Cardiac muscle cell (in vitro differentiated cells and primary cell): ENCODE data around the gene CNTN5. TPM values are rescaled to one million over a fixed set of nuclear protein-coding genes. Genes with fewer than 3 reads are reported as not detected.

ENCODE experiments used
- DNase-seq, 2 donors: peaks; one replicate each; pipeline versions ENCODE4 v3.0.0 to v3.0.0-alpha.2; 2010 to 2017; ENCODE audit warnings: low read depth in 1 of 2, low spot score in 1 of 2
- H3K27ac ChIP-seq: fragments of 200-600 bp; sonication (generic); 2 replicates; pipeline ENCODE4 v1.5.1; 2016
- H3K27me3 ChIP-seq: fragments of 200-600 bp; sonication (generic); 2 replicates; pipeline ENCODE4 v1.6.0; 2016; ENCODE audit warnings: control low read depth
- H3K36me3 ChIP-seq: fragments of 200-600 bp; sonication (generic); 2 replicates; pipeline ENCODE4 v1.5.1; 2016; ENCODE audit warnings: control low read depth
- H3K4me1 ChIP-seq: fragments of 200-600 bp; sonication (generic); 2 replicates; pipeline ENCODE4 v1.8.1; 2017; ENCODE audit warnings: low read depth, mild to moderate bottlenecking, mixed run types
- H3K4me3 ChIP-seq: fragments of 200-600 bp; sonication (generic); 2 replicates; pipeline ENCODE4 v1.5.1; 2016; ENCODE audit warnings: mild to moderate bottlenecking
- H3K9me3 ChIP-seq: fragments of 200-600 bp; sonication (generic); 2 replicates; pipeline ENCODE4 v1.5.1; 2017; ENCODE audit warnings: low read depth, mild to moderate bottlenecking, control low read depth
- polyA plus RNA-seq: library from polyadenylated mRNA; unstranded; fragments of >200 nt; fragmentation: Nextera tagmentation; extraction: Ambion mirVana; gene quantifications from 2 replicates; pipeline ENCODE4 v1.2.1, GENCODE V29; 2016
- total RNA-seq: library from RNA; depleted of rRNA; stranded (reverse); fragments of >200 nt; gene quantifications from 2 replicates; pipeline ENCODE4 v1.2.3, GENCODE V29; 2016
- TF ChIP-seq, protein P1 (sequence below): IDR thresholded peaks from 2 replicates; pipeline ENCODE4 v1.5.1; 2012; ENCODE audit warnings: low read depth, mild to moderate bottlenecking, low read length

Gene CNTN5
- total and polyA plus RNA-seq, 2 experiments from 2014 or later, result 30.0 to 41.3 TPM

DNA sequence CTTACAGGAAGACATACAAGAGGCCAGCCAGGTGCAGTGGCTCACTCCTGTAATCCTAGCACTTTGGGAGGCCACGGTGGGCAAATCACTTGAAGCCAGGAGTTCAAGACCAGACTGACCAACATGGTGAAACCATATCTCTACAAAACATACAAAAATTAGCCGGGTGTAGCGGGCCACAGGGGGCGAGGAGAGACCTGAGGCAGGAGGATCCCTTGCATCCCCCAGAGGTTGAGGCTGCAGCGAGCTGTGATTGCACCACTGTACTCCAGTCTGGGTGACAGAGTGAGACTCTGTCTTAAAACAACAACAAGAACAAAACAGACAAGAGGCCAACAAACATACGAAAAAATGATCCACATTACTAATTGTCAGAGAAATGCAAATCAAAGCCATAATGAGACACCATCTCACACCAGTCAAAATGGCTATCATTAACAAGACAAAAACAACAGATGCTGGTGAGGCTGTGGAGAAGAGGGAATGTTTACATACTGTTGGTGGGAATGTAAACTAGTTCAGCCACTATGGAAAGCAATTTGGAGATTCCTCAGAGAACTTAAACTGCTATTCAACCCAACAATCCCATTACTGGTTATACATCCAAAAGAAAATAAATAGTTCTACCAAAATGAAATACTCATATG, 1167.5 kb downstream of the CNTN5 start:
- no peaks in the 10 kb centered on the region for H3K4me1 ChIP-seq
- no peaks in the 10 kb centered on the region for H3K36me3 ChIP-seq
- no peaks in the 10 kb centered on the region for H3K27me3 ChIP-seq
- H3K4me3 ChIP-seq, result no peak overlapping the region
- TF ChIP-seq, protein P1, sequence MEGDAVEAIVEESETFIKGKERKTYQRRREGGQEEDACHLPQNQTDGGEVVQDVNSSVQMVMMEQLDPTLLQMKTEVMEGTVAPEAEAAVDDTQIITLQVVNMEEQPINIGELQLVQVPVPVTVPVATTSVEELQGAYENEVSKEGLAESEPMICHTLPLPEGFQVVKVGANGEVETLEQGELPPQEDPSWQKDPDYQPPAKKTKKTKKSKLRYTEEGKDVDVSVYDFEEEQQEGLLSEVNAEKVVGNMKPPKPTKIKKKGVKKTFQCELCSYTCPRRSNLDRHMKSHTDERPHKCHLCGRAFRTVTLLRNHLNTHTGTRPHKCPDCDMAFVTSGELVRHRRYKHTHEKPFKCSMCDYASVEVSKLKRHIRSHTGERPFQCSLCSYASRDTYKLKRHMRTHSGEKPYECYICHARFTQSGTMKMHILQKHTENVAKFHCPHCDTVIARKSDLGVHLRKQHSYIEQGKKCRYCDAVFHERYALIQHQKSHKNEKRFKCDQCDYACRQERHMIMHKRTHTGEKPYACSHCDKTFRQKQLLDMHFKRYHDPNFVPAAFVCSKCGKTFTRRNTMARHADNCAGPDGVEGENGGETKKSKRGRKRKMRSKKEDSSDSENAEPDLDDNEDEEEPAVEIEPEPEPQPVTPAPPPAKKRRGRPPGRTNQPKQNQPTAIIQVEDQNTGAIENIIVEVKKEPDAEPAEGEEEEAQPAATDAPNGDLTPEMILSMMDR, result no peak
- H3K9me3 ChIP-seq, result no peaks in the 10 kb centered on the region
- H3K27ac ChIP-seq, result no peak overlapping the region
- no peak for DNase-seq

DNA sequence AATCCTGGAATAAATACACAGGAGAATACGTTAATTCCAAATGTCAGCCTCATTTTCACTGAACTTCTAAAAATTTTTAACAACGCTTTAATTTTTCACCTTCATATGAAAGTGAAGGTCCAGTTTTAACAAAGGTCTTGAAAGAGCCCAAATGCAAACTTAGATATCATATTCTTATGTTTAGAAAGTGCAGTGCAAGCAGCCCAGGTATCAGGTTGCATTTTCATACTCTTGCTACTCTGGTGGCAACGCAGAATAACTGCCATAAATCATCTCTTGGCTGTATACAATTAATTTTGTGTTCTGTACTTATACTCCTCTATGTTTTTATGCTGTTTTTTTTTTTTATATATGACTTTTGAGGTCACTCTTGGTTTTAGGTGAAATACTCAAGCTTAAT, 1169.6 kb downstream of the CNTN5 start:
- TF ChIP-seq, protein P1, result no peak
- Histone ChIP-seq H3K27me3 (no peaks in the 10 kb centered on the region), H3K4me1 (no peaks in the 10 kb centered on the region), H3K4me3 (no peak overlapping the region), H3K36me3 (no peaks in the 10 kb centered on the region), H3K27ac (no peak overlapping the region), H3K9me3 (no peaks in the 10 kb centered on the region)
- no peak for DNase-seq

DNA sequence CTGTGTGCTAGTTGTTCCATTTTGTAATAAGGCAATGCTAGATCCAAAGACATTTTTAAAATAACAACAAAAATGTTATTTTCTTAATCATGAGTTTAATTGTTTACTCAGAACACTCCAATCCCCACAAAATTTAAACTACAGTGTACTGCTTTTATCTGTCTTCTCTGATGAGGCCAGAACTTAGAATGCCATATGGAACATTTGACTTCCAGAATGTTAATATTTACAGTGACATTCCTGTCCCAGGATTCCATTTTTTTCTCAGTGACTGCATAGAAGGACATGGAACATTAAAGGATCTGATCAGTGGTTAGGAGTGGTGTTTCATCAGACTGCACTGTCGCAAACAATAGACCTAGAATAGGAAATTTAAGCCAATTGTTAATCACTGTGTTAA, 1171.4 kb downstream of the CNTN5 start:
- Histone ChIP-seq H3K27me3 (no peaks in the 10 kb centered on the region), H3K4me1 (no peaks in the 10 kb centered on the region), H3K36me3 (no peaks in the 10 kb centered on the region), H3K27ac (no peak overlapping the region), H3K9me3 (no peaks in the 10 kb centered on the region), H3K4me3 (no peak overlapping the region)
- TF ChIP-seq, protein P1, result no peak
- no peak for DNase-seq

DNA sequence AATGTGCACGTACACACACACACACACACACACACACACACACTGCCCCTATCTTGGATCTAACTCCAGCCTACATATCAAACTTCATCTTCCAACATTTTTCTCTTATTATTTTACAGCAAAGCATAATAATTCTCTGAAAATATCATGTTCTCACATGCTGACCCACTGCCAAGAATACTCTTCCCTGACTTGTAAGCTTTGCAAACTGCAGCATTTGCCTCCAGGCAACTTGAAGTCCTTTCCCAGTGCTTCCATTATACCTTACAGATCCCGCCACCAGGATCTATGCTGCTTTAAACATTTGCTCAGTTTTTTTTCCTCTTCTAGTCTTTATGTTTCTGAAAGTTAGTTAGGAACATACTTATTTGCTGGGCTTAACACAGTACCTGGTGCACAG, 1183.0 kb downstream of the CNTN5 start:
- no peak for DNase-seq
- H3K27ac ChIP-seq, result no peak overlapping the region
- H3K9me3 ChIP-seq, result no peaks in the 10 kb centered on the region
- H3K4me3 ChIP-seq, result no peak overlapping the region
- H3K36me3 ChIP-seq, result no peaks in the 10 kb centered on the region
- TF ChIP-seq, protein P1, result no peak
- H3K4me1 ChIP-seq, result no peaks in the 10 kb centered on the region
- H3K27me3 ChIP-seq, result no peaks in the 10 kb centered on the region

DNA sequence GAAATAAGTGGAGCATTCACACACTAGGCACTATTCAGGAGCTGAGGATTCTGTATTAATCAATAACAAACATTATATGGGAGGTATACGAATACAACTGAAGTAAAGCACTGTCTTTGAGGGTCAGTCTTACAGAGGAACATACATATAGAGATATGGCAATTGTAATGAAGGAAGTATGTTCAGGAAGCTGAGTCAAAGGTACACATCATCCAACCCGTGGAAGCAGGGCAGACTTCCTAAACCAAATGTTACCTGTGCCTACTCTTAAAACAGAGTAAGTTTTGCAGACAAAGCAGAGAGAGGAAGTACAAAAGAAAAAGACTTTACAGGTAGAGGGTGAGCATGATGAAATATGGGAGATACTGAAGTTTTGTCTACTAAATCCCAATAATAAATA, 1185.2 kb downstream of the CNTN5 start:
- Histone ChIP-seq H3K36me3 (no peaks in the 10 kb centered on the region), H3K9me3 (no peaks in the 10 kb centered on the region), H3K4me3 (no peak overlapping the region), H3K4me1 (no peaks in the 10 kb centered on the region), H3K27me3 (no peaks in the 10 kb centered on the region), H3K27ac (no peak overlapping the region)
- DNase-seq, result no peak
- TF ChIP-seq, protein P1, result no peak

DNA sequence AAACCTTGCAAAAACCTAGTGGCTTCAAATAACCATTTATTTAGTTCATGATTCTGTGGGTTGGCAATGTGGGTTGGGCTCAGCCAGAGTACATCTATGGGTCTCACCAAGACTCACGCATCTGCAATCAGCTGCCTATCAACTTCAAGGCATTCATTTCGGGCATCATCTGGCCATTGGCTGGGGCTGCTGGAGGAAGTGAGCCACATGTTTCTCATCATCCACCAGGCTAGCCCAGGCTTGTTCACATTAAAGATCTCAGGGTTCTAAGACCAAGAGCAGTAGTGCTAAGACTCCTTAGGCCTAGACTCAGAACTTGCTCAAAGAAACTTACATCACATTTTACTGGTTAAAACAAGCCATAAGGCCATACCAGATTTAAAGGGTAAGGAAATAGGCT, 1187.5 kb downstream of the CNTN5 start:
- H3K4me1 ChIP-seq, result peaks cover 3% of the 10 kb centered on the region
- no peaks in the 10 kb centered on the region for H3K36me3 ChIP-seq
- H3K27ac ChIP-seq, result no peak overlapping the region
- no peaks in the 10 kb centered on the region for H3K9me3 ChIP-seq
- no peak for DNase-seq
- H3K4me3 ChIP-seq, result no peak overlapping the region
- TF ChIP-seq, protein P1, result no peak
- no peaks in the 10 kb centered on the region for H3K27me3 ChIP-seq
